HG02885 (cell line): ENCODE results near the gene TM4SF20.
A peak's percentile ranks its signal among the peaks of the same experiment; 100 is the strongest.

Source experiments
- ATAC-seq: cut with Tn5 transposase; IDR thresholded peaks from one replicate; pipeline ENCODE4 v1.9.1; 2021; ENCODE audit warnings: mild to moderate bottlenecking; ENCODE audit not compliant: unreplicated experiment, poor library complexity

The TM4SF20 gene

GRCh38 chr2:227379095-227379494 lies at the start of gene TM4SF20:
TSS of gene TM4SF20 (minus strand) at chr2:227379306. CDS start at chr2:227379268, 38 bp downstream.
- ATAC-seq = no peak

- ATAC-seq = no peak
These were observed 49.7 kb upstream of the TM4SF20 start for GRCh38 chr2:227428731-227429285.

GRCh38 chr2:227423656-227424499 lies 44.8 kb upstream of the TM4SF20 start:
- ATAC-seq = no peak

- ATAC-seq = no peak
These were observed 41.3 kb upstream of the TM4SF20 start for GRCh38 chr2:227420087-227421052.

GRCh38 chr2:227416701-227417100 lies 37.6 kb upstream of the TM4SF20 start:
- ATAC-seq = no peak

- ATAC-seq = peak; percentile 26
These were observed 36.7 kb upstream of the TM4SF20 start for GRCh38 chr2:227415538-227416424.

GRCh38 chr2:227414846-227415245 lies 35.7 kb upstream of the TM4SF20 start:
- ATAC-seq = no peak

- no peak for ATAC-seq
These were observed 34.3 kb upstream of the TM4SF20 start for GRCh38 chr2:227413371-227413770.

GRCh38 chr2:227412877-227413276 lies 33.8 kb upstream of the TM4SF20 start:
- no peak for ATAC-seq

- ATAC-seq = no peak
These were observed 32.9 kb upstream of the TM4SF20 start for GRCh38 chr2:227411990-227412350.

- ATAC-seq = peak; percentile 83
These were observed 32.3 kb upstream of the TM4SF20 start for GRCh38 chr2:227411320-227411989.

- ATAC-seq = no peak
These were observed 31.1 kb upstream of the TM4SF20 start for GRCh38 chr2:227410191-227410590.

GRCh38 chr2:227407591-227408151 lies 28.6 kb upstream of the TM4SF20 start:
- ATAC-seq = no peak

- ATAC-seq = peak; percentile 39
These were observed 27.3 kb upstream of the TM4SF20 start for GRCh38 chr2:227406177-227407031.

- ATAC-seq = peak; percentile 38
These were observed 25.6 kb upstream of the TM4SF20 start for GRCh38 chr2:227404585-227405271.

- ATAC-seq = no peak
These were observed 23.9 kb upstream of the TM4SF20 start for GRCh38 chr2:227402959-227403358.

- ATAC-seq = no peak
These were observed 23.2 kb upstream of the TM4SF20 start for GRCh38 chr2:227402321-227402720.
